ENCODE data around the gene SPART. TPM values are rescaled to one million over a fixed set of nuclear protein-coding genes. Genes with fewer than 3 reads are reported as not detected.
"Not testable (repeated sequence)": the region's sequence is repeated elsewhere in the genome, so short reads cannot be mapped to it uniquely, and the experiment has no call there.

SPART gene
- total and polyA plus RNA-seq, 9 of the 15 experiments (the other 6 are each of a cell fraction or from before 2014, with no cell fraction given), result 18.7 to 79.0 (median 41.0) TPM

GRCh38 chr13:36324881-36325280, 21.3 kb downstream of the SPART start:
- H3K27ac ChIP-seq (ENCODE audit: extremely low read depth, low read depth, low read length); intact Hi-C loops (cut with micrococcal nuclease); DNase-seq (ENCODE audit: extremely low read depth in 1 of 4, low spot score in 3 of 4); BruUV-seq (replicated peaks); H3K4me3 ChIP-seq; H3K4me1 ChIP-seq (replicated peaks in 1 of 2; ENCODE audit: control insufficient read depth in 2 of 2, insufficient read depth in 2 of 2, low read length in 2 of 2); H2AFZ ChIP-seq (ENCODE audit: low read depth, low read length); POLR2A ChIA-PET; H3K27me3 ChIP-seq (ENCODE audit: control insufficient read depth in 2 of 2, insufficient read depth in 2 of 2, low read length in 2 of 2); H3K9me1 ChIP-seq (ENCODE audit: control insufficient read depth, insufficient read depth, low read length); H3K9ac ChIP-seq (ENCODE audit: insufficient read depth in 1 of 2, low read depth in 2 of 2, low read length in 2 of 2); FAIRE-seq; H4K20me1 ChIP-seq (replicated peaks; ENCODE audit: control insufficient read depth, insufficient read depth, low read length); CTCF ChIA-PET (ENCODE audit: low intra/inter-chr PET ratio); H3K9me3 ChIP-seq (replicated peaks; ENCODE audit: control insufficient read depth, insufficient read depth, low read depth, low read length); in situ Hi-C loops (cut with MboI); H3K4me2 ChIP-seq (ENCODE audit: insufficient read depth, low read length); H3K79me2 ChIP-seq (ENCODE audit: control insufficient read depth, insufficient read depth, low read length); ATAC-seq: not testable (repeated sequence)
- peaks cover 58% of the 10 kb centered on the region for H3K36me3 ChIP-seq (ENCODE audit: control insufficient read depth, insufficient read depth, low read length)
- WGBS (ENCODE audit: insufficient coverage, low coverage, missing lambda C conversion rate), result 83% methylated on average over 3 of the region's 5 CpGs

DNA sequence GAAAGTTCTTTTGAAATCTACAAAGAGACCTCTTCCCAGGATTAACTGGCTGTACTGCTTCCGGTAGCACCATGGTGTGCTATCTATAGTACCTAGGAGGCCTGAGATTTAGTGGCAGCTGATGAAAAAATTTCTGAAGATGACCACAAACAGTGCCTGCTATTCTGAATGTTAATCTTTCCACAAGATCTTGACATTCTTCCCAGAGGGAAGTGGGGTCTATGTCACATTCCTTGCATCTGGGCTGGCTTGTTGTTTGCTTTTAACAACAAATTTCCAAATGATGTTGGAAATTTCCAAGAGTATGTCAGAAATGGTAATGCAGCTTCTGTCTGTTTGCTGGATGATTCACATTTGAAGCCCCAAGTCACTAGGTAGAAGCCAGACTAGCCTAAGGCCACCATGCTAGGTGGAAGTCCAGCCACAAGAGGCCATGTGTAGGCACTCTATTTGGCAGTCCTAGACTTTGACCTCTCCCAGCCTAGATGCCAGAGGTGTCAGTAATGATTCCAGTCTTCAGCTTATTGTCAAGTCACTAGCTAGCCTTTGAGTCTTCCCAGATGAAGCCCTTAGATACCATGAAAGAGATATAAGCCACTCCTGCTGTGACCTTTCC, 22.1 kb downstream of the SPART start:
- Histone ChIP-seq H3K36me3 (ENCODE audit: control insufficient read depth, insufficient read depth, low read length) (peaks cover 51% of the 10 kb centered on the region), H3K79me2 (ENCODE audit: control insufficient read depth, insufficient read depth, low read length) (no peaks in the 10 kb centered on the region), H2AFZ (ENCODE audit: low read depth, low read length) (no peak overlapping the region), H3K9me3 (replicated peaks; ENCODE audit: control insufficient read depth, insufficient read depth, low read depth, low read length) (no peaks in the 10 kb centered on the region), H3K27me3 (ENCODE audit: control insufficient read depth in 2 of 2, insufficient read depth in 2 of 2, low read length in 2 of 2) (no peaks in the 10 kb centered on the region), H3K4me1 (replicated peaks in 1 of 2; ENCODE audit: control insufficient read depth in 2 of 2, insufficient read depth in 2 of 2, low read length in 2 of 2) (no peaks in the 10 kb centered on the region), H4K20me1 (replicated peaks; ENCODE audit: control insufficient read depth, insufficient read depth, low read length) (no peaks in the 10 kb centered on the region), H3K4me3 (no peak overlapping the region), H3K9me1 (ENCODE audit: control insufficient read depth, insufficient read depth, low read length) (no peaks in the 10 kb centered on the region), H3K9ac (ENCODE audit: insufficient read depth in 1 of 2, low read depth in 2 of 2, low read length in 2 of 2) (no peak overlapping the region), H3K4me2 (ENCODE audit: insufficient read depth, low read length) (no peak overlapping the region), H3K27ac (ENCODE audit: extremely low read depth, low read depth, low read length) (no peak overlapping the region)
- no peak for FAIRE-seq
- POLR2A ChIA-PET, result interaction anchor here (0.8 to 1.1 kb wide), 2 partner anchors 13 to 26 kb away, joined by 4 read pairs; partner anchors contain the start of gene CCDC169
- no peak for TF ChIP-seq HOXB6 (CRISPR knock-in tag; IDR thresholded peaks at IDR 0.05; ENCODE audit: borderline replicate concordance)
- TF ChIP-seq DEAF1 (CRISPR knock-in tag; IDR thresholded peaks at IDR 0.05), result no peak
- no peak for TF ChIP-seq SLC30A9 (CRISPR knock-in tag; IDR thresholded peaks at IDR 0.05)
- no peak for TF ChIP-seq ZNF584 (CRISPR knock-in tag; IDR thresholded peaks at IDR 0.05; ENCODE audit: low read depth)
- TF ChIP-seq RAD51 (IDR thresholded peaks at IDR 0.05; ENCODE audit: borderline replicate concordance, low read depth), result no peak
- no peak for TF ChIP-seq MAZ (CRISPR knock-in tag; conservative IDR thresholded peaks at IDR 0.05 in 1 of 2, IDR thresholded peaks at IDR 0.05 in 1 of 2)
- no peak for TF ChIP-seq CBX8 (IDR thresholded peaks at IDR 0.05; ENCODE audit: borderline replicate concordance, extremely low read depth, low read depth, low read length, poor library complexity, severe bottlenecking)
- no peak for TF ChIP-seq POLR2H (tag; IDR thresholded peaks at IDR 0.05; ENCODE audit: low read depth)
- no TSS peak for BruUV-seq (replicated peaks)
- CTCF ChIA-PET (ENCODE audit: low intra/inter-chr PET ratio), result no interaction called here
- WGBS (ENCODE audit: insufficient coverage, low coverage, missing lambda C conversion rate), result 90% methylated on average over 1 of the region's 1 CpG
- ATAC-seq, result peak; percentile 36; the same call in 1 of the 3 replicates
- intact Hi-C loops (cut with micrococcal nuclease) (no loop called here), in situ Hi-C loops (cut with MboI) (no loop called here)
- no peak for DNase-seq (ENCODE audit: extremely low read depth in 1 of 4, low spot score in 3 of 4)

Data from K562 (cell line).